HCT116 (cell line): ENCODE data around the gene FAM20C.

Experiments used
- CEBPB ChIP-seq: IDR thresholded peaks from 2 replicates; pipeline ENCODE4 v1.6.1; 2012; ENCODE audit warnings: low read depth
- EGR1 ChIP-seq: IDR thresholded peaks from 2 replicates; pipeline ENCODE4 v1.6.1; 2012; ENCODE audit warnings: low read depth
- EZH2 ChIP-seq: fragments of 200-600 bp; sonication (generic); IDR thresholded peaks from 2 replicates; pipeline ENCODE4 v1.6.1; 2017; ENCODE audit warnings: antibody characterized with exemption, mixed run types
- EZH2phosphoT487 ChIP-seq: fragments of 200-600 bp; IDR thresholded peaks from 2 replicates; pipeline ENCODE4 v1.6.1; 2018; ENCODE audit warnings: antibody characterized with exemption, borderline replicate concordance
- RAD21 ChIP-seq: IDR thresholded peaks from 2 replicates; pipeline ENCODE4 v1.6.1; 2012; ENCODE audit warnings: low read depth, mild to moderate bottlenecking
- YY1 ChIP-seq: IDR thresholded peaks from 2 replicates; pipeline ENCODE4 v1.6.1; 2011; ENCODE audit warnings: low read length, low read depth, moderate library complexity, mild to moderate bottlenecking; ENCODE audit not compliant: insufficient replicate concordance; ENCODE audit errors: extremely low read depth
- TF ChIP-seq, protein P1 (sequence below): IDR thresholded peaks from 2 replicates; pipeline ENCODE4 v1.6.1; 2012; ENCODE audit warnings: low read depth
- TF ChIP-seq, protein P2 (sequence below), 3 experiments: fragments of 200-600 bp in 1 of 3; sonication (generic) in 1 of 3; IDR thresholded peaks in 2 of 3; conservative IDR thresholded peaks in 1 of 3; 2 replicates each; pipeline ENCODE4 v1.5.1; 2012 to 2017; ENCODE audit warnings: low read depth in 2 of 3, low read length in 2 of 3, antibody characterized with exemption in 1 of 3, borderline replicate concordance in 1 of 3, control low read depth in 1 of 3, mild to moderate bottlenecking in 1 of 3, mixed read lengths in 1 of 3, mixed run types in 1 of 3, moderate library complexity in 1 of 3; ENCODE audit not compliant: insufficient read depth in 1 of 3
- TF ChIP-seq, protein P3 (sequence below): IDR thresholded peaks from 2 replicates; pipeline ENCODE4 v1.6.1; 2012

DNA sequence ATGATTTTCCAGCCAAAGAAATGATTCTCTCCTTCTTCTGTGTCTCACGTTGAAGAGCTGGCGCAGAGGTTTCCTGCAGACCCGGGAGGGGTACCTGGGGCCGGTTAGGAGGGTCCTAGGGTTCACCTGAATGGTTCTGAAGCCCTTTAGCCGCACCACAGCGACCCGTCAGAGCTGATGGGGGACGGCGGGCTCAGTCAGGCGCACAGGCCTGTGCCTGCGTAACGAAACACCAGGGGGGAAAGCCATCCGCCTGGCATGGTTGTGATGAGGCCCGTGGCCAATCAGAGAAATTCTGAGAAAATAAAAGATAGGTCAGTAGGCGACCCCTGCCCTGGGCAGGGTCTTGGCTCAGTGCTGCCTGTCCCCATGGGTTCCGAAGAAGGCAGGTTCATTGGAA is 35.6 kb downstream of the FAM20C start:
- TF ChIP-seq EGR1 (no peak), YY1 (no peak), RAD21 (no peak), CEBPB (no peak), EZH2phosphoT487 (no peak), EZH2 (no peak)
- TF ChIP-seq, protein P1, sequence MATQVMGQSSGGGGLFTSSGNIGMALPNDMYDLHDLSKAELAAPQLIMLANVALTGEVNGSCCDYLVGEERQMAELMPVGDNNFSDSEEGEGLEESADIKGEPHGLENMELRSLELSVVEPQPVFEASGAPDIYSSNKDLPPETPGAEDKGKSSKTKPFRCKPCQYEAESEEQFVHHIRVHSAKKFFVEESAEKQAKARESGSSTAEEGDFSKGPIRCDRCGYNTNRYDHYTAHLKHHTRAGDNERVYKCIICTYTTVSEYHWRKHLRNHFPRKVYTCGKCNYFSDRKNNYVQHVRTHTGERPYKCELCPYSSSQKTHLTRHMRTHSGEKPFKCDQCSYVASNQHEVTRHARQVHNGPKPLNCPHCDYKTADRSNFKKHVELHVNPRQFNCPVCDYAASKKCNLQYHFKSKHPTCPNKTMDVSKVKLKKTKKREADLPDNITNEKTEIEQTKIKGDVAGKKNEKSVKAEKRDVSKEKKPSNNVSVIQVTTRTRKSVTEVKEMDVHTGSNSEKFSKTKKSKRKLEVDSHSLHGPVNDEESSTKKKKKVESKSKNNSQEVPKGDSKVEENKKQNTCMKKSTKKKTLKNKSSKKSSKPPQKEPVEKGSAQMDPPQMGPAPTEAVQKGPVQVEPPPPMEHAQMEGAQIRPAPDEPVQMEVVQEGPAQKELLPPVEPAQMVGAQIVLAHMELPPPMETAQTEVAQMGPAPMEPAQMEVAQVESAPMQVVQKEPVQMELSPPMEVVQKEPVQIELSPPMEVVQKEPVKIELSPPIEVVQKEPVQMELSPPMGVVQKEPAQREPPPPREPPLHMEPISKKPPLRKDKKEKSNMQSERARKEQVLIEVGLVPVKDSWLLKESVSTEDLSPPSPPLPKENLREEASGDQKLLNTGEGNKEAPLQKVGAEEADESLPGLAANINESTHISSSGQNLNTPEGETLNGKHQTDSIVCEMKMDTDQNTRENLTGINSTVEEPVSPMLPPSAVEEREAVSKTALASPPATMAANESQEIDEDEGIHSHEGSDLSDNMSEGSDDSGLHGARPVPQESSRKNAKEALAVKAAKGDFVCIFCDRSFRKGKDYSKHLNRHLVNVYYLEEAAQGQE = no peak
- TF ChIP-seq, protein P2, sequence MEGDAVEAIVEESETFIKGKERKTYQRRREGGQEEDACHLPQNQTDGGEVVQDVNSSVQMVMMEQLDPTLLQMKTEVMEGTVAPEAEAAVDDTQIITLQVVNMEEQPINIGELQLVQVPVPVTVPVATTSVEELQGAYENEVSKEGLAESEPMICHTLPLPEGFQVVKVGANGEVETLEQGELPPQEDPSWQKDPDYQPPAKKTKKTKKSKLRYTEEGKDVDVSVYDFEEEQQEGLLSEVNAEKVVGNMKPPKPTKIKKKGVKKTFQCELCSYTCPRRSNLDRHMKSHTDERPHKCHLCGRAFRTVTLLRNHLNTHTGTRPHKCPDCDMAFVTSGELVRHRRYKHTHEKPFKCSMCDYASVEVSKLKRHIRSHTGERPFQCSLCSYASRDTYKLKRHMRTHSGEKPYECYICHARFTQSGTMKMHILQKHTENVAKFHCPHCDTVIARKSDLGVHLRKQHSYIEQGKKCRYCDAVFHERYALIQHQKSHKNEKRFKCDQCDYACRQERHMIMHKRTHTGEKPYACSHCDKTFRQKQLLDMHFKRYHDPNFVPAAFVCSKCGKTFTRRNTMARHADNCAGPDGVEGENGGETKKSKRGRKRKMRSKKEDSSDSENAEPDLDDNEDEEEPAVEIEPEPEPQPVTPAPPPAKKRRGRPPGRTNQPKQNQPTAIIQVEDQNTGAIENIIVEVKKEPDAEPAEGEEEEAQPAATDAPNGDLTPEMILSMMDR (IDR thresholded peaks at IDR 0.05 in 2 of 3, conservative IDR thresholded peaks at IDR 0.05 in 1 of 3; ENCODE audit: borderline replicate concordance in 1 of 3, insufficient read depth in 1 of 3, low read depth in 2 of 3, low read length in 2 of 3) = no peak
- TF ChIP-seq, protein P3, sequence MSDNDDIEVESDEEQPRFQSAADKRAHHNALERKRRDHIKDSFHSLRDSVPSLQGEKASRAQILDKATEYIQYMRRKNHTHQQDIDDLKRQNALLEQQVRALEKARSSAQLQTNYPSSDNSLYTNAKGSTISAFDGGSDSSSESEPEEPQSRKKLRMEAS = no peak
